Smooth muscle cell of the brain vasculature (primary cell): ENCODE data around the gene CFHR4.
"Not testable (repeated sequence)": the region's sequence is repeated elsewhere in the genome, so short reads cannot be mapped to it uniquely, and the experiment has no call there.

Experiments
- DNase-seq: peaks from one replicate; pipeline ENCODE4 v3.0.0-alpha.2; 2012; ENCODE audit warnings: low read depth, low spot score

Gene CFHR4

DNA sequence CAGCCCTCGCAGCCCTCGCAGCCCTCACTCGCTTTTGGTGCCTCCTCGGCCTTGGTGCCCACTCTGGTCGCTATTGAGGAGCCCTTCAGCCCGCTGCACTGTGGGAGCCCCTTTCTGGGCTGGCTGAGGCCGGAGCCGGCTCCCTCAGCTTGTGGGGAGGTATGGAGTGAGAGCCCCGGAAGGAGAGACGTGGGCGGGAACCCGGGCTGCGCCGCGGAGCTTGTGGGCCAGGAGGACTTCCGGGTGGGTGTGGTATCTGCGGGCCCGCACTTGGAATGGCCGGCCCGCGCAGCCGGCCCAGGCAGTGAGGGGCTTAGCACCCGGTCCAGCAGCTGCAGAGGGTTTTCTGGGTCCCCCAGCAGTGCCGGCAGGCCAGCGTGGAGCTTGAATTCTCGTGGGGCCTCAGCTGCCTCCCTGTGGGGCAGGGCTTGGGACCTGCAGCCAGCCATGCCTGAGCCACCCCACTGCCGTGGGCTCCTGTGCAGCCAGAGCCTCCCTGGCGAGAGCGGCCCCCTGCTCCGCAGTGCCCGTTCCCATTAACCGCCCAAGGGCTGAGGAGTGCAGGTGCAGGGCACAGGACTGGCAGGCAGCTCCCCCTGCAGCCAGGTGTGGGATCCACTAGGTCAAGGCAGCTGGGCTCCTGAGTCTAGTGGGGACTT, 45.8 kb downstream of the CFHR4 start:
- no peak for DNase-seq

DNA sequence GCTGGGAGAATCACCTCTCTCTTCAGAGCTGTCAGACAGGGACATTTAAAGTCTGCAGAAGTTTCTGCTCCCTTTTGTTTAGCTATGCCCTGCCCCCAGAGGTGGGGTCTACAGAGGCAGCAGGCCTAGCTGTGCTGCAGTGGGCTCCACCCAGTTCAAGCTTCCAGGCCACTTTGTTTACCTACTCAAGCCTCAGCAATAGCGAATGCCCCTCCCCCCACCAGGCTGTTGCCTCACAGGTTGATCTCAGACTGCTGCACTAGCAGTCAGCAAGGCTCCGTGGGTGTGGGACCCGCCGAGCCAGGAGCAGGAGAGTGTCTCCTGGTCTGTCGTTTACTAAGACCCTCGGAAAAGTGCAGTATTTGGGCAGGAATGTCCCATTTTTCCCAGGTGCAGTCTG, 53.6 kb downstream of the CFHR4 start:
- DNase-seq, result not testable (repeated sequence)

DNA sequence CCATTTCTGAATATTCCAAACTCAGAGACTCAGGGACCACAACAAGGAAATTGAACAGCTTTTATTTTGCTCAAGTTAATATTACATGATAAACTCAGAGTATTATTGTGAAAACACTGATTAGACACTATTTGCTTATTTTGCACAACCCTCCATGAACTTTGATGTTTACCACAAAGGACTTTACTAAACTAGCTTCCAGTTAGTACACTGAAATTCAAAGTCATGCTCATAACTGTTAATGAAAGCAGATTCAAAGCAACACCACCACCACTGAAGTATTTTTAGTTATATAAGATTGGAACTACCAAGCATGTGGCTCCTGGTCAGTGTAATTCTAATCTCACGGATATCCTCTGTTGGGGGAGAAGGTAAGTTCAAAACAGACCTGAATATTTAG, 55.7 kb downstream of the CFHR4 start, which contains the start of gene CFHR2:
CFHR2 (plus strand) TSS at position 171 of the 400 bp plus-strand sequence; CDS start at position 314, 143 bp downstream.
- not testable (repeated sequence) for DNase-seq

DNA sequence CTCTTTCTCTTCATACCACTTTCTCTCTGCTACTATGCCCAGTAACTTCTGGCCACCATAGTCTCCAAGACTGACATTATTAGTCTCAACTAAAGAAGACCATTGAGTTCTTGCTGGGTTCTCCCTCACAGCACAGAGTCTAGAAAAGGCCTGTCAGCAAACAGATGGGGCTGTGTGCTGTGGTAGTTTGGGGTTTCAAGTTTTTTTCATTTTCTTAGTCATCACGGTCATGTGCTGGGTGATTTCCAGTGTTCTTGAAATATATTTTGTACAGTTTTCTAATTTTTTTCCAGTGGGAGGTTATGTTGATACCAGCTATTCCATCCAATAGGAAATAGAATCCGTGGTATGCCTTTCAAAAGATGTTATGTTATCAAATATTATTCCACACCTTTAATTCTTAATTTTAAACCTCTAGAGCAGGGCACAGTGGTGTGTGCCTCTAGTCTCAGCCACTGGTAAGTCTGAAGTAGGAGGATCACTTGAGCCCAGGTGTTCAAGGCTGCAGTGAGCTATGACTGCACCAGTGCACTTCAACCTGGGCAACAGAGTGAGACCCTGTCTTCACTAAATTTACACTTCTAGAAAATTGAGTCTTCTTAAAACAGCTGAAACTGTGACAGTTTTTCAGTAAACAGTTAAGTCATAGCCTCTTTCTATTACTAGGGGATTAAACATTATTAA, 64.0 kb downstream of the CFHR4 start:
- no peak for DNase-seq

DNA sequence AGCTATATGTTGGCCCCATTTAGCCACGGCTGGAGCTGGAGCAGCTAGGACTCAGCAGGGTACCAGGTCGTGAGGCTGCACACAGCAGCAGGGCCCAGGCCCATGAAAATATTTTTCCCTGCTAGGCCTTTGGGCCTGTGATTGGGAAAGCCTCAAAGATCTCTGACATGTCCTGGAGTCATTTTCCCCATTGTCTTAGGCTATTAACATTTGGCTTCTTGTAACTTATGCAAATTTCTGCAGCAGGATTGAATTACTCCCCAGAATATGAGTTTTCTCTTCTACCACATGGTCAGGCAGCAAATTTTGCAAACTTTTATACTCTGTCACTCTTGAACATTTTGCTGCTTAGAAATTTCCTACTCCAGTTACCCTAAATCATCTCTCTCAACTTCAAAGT, 66.9 kb downstream of the CFHR4 start:
- DNase-seq, result no peak

DNA sequence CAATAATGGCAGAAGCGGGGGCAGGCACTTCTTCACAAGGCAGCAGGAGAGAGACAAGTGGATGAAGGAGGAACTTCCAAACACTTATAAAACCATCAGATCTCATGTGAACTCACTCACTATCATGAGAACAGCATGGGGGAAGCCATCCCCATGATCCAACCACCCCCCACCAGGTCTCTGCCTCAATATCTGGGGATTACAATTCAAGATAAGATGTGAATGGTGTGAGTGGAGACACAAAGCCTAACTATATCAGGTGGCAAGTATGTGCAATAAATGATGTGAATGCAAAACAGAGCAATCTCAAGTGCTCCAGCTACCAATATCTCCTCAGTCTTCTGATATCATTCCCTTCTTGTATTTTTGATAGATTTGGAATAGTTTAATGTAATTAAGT, 68.1 kb downstream of the CFHR4 start:
- DNase-seq, result no peak

DNA sequence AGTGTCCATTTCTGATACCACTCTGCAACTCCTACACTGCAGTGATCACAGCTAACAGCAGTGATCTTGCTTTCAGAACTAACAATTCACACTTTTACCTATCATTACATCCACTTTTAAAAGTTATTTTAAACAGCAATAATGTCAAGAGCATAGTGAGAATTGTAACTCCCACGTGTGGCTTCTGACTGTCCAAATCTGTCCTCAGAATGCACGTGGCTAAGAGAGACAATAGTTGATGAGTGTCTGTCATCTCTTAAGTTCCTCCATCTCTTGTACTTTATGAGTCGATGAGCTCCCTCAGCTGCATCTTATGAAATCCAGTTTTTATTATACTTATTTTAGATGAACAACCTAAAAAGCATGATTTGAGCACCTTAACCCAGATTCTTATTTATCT, 73.0 kb downstream of the CFHR4 start:
- no peak for DNase-seq
